Activated naive CD4-positive, alpha-beta T cell treated with anti-CD3 and anti-CD28 coated beads, Interleukin-2, amount 10 ng/mL, durations not matched to agents 7 days and 5 days (primary cell): ENCODE results near the gene DNMT3A.

Experiments
- CTCF ChIA-PET: fragments of 350-600 bp; sonication (Branson Sonifier 250); formaldehyde crosslinking; loops from one replicate; lab custom pipeline; 2021; ENCODE audit warnings: antibody characterized with exemption; lab: Charles Lee
- DNase-seq: peaks from one replicate; pipeline ENCODE4 v3.0.0-alpha.2; 2020
- H3K27ac Mint-ChIP-seq: one replicate; pipeline ENCODE4 v1.8.0; 2021; ENCODE audit warnings: mild to moderate bottlenecking, moderate library complexity, mixed read lengths
- H3K27me3 Mint-ChIP-seq: one replicate; pipeline ENCODE4 v1.8.0; 2021; ENCODE audit warnings: mild to moderate bottlenecking, mixed read lengths
- H3K36me3 Mint-ChIP-seq: one replicate; pipeline ENCODE4 v1.8.0; 2021; ENCODE audit warnings: mixed read lengths
- H3K4me1 Mint-ChIP-seq: one replicate; pipeline ENCODE4 v1.8.0; 2021; ENCODE audit warnings: mixed read lengths
- H3K4me3 Mint-ChIP-seq: one replicate; pipeline ENCODE4 v1.8.0; 2021; ENCODE audit warnings: mild to moderate bottlenecking, moderate library complexity, mixed read lengths
- H3K9me3 Mint-ChIP-seq: one replicate; pipeline ENCODE4 v1.8.0; 2021; ENCODE audit warnings: mixed read lengths

Gene DNMT3A

DNA sequence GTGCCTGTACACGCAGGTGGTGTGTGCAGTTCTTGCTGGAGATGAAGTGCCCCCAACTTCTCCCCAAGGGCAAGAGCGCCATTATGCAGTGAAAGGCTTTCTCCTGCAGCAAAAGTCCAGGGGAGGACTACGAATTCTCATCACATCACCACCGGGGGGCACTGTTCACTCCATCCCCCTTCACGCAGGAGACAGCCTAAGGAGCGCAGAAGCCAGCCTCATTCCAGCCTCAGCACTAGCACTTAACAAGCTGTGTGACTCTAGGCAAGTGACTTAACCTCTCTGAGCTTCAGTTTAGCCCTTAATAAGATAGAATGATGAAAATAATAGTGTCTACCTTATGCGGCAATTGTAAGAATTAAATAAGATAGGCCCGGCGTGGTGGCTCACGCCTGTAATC is 32.3 kb downstream of the DNMT3A start:
- Mint-ChIP-seq H3K4me3 (no peak overlapping the region), H3K9me3 (no peaks in the 10 kb centered on the region), H3K27me3 (no peaks in the 10 kb centered on the region), H3K4me1 (peaks cover 73% of the 10 kb centered on the region), H3K36me3 (peaks cover 68% of the 10 kb centered on the region), H3K27ac (no peak overlapping the region)
- CTCF ChIA-PET, result interaction anchor here (0.9 to 3.1 kb wide), 17 partner anchors 15 to 257 kb away, joined by 3 to 17 read pairs (median 4); no protein-coding TSS in a partner anchor
- DNase-seq, result peak; percentile 81

DNA sequence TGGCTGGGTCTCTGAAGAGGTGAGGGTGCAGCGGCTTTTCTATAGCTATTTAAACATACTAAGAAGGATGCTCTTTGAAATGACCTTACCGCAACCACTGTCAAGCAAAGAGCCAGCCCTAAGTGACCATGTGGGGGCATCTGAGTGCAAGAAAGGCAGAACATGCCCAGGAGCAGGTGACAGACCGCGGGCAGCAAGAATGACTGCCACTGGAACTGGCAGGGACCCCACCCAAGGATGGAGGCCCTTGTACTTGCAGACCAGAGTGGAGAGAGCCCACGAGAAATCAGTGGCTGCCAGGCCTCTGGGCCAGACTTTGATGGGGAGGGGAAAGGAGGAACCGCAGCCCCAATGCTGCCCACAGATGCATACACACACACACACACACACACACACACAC is 33.1 kb downstream of the DNMT3A start:
- H3K4me3 Mint-ChIP-seq, result no peak overlapping the region
- DNase-seq, result no peak
- CTCF ChIA-PET, result interaction anchor here (0.9 to 3.1 kb wide), 13 partner anchors 11 to 258 kb away, joined by 3 to 17 read pairs (median 4); no protein-coding TSS in a partner anchor
- H3K27ac Mint-ChIP-seq, result no peak overlapping the region
- peaks cover 68% of the 10 kb centered on the region for H3K4me1 Mint-ChIP-seq
- no peaks in the 10 kb centered on the region for H3K27me3 Mint-ChIP-seq
- peaks cover 74% of the 10 kb centered on the region for H3K36me3 Mint-ChIP-seq
- no peaks in the 10 kb centered on the region for H3K9me3 Mint-ChIP-seq

DNA sequence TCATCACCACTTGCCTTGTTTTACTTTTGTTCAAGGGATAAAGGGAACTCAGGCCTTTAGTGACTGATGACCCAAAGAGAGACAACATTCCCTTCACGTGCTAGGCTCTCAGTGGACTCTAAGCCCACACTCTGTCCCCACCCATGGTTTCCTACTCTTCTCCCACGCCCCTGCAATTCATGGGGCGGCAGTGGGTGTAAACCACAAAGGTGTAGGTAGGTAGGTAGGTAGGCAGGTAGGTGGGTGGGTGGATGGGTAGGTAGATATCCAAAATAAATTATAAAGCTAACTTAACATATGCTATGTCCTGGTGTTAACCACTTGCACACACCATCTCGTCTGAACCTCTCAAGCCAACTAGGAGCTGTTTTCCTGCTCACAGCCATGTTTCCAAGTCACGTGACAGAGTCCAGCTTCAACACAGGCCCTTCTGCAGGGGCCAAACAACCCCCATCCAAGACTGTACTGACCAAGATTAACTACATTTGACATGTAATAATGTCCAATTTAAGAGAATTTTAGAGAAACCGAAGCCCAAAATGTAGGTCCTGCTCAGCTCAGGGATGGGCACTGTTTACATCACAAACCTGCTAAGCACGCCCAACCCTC is 33.7 kb downstream of the DNMT3A start:
- peaks cover 62% of the 10 kb centered on the region for H3K4me1 Mint-ChIP-seq
- no peaks in the 10 kb centered on the region for H3K9me3 Mint-ChIP-seq
- no peak for DNase-seq
- H3K36me3 Mint-ChIP-seq, result peaks cover 72% of the 10 kb centered on the region
- H3K27ac Mint-ChIP-seq, result no peak overlapping the region
- CTCF ChIA-PET, result interaction anchor here (0.9 to 3.1 kb wide), 8 partner anchors 11 to 258 kb away, joined by 3 to 17 read pairs (median 6); no protein-coding TSS in a partner anchor
- H3K4me3 Mint-ChIP-seq, result no peak overlapping the region
- H3K27me3 Mint-ChIP-seq, result no peaks in the 10 kb centered on the region

DNA sequence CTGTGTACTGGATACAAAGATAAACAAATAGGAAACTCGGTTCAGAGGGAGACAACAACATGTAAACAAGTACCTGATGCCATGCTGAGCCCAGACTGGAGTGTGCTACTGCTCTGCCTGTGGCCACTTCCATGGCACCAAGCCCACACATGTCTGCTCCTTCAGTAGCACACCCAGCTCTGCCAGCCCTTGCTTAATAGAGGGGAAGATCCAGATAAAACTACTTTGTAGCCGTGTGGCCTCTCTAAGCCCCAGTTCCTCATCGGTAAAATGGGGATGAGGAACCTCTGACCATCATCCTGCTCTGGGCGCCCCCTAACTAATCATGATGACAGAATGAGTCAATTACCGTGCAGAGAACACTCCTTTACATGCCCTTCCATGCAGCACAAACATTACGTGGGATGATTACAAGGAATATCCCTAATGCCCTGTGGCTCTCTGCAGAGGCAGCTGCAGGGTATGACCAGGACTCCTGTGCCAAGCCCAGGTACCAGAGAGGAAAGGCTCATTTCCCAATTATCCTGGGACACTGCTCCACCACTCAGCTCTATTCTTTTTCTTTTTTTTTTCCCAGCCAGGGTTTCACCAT is 34.9 kb downstream of the DNMT3A start:
- H3K4me3 Mint-ChIP-seq, result no peak overlapping the region
- DNase-seq, result no peak
- H3K4me1 Mint-ChIP-seq, result peaks cover 61% of the 10 kb centered on the region
- CTCF ChIA-PET, result no interaction called here
- no peaks in the 10 kb centered on the region for H3K27me3 Mint-ChIP-seq
- H3K9me3 Mint-ChIP-seq, result no peaks in the 10 kb centered on the region
- peaks cover 72% of the 10 kb centered on the region for H3K36me3 Mint-ChIP-seq
- H3K27ac Mint-ChIP-seq, result peak overlapping the region; percentile 37

DNA sequence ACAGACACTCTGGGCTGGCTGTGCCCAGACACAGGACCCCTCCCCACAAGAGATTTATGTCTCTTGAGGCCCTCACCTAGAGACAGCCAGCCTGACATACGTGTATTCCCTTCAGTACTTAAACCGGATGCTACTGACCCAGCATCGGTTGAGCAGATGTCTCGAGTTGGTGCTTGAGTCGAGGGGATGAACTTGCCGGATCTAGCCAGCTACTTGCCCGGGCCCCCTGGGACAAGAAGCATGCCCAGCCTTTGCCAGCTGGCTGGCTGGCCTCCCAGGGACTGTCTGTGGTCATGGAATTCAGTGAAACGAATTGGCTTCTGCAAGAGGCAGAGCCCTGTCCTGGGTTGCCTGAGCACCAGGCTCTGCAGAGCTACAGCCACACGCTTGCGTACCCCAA is 36.0 kb downstream of the DNMT3A start:
- CTCF ChIA-PET, result interaction anchor here (1.0 kb wide), 1 partner anchor 70 kb away, joined by 3 read pairs; no protein-coding TSS in a partner anchor
- Mint-ChIP-seq H3K27me3 (no peaks in the 10 kb centered on the region), H3K27ac (no peak overlapping the region), H3K9me3 (no peaks in the 10 kb centered on the region), H3K4me1 (peaks cover 63% of the 10 kb centered on the region), H3K4me3 (no peak overlapping the region), H3K36me3 (peaks cover 73% of the 10 kb centered on the region)
- DNase-seq, result no peak

DNA sequence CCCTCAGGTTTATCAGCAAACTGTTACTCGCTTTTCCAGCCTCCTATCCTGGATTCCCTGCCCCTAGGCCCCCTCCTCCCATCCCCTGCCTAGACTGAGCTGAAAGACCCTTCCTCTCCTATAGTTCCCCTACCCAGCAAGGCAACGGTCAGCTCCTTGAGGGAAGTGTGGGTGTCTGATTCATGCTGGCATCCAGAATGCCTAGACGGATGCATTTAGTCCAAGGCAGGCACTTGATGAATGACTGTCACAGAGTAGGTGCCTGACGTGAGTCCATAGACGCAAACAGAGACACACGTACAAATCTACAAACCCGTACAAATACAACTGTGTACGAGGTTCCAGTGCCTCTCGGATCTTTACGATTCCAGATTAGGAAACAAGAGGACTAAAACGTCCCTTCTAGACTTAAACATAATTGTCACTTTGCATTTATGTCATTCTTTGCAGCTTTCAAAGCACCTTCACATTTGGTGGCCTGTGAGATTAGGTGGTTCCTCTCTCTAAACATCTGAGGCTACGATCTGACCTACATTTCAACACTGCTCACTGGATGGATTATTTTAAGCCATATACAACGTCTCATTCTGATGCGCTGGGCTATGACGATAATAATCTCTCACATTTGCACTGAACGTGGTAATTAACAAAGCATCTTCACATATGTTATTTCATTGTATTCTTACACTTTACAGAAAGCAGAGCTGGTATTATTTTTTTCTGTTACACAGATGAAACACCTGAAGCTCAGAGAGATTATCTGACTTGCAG is 36.7 kb downstream of the DNMT3A start:
- no peak for DNase-seq
- no peak overlapping the region for H3K4me3 Mint-ChIP-seq
- CTCF ChIA-PET, result interaction anchor here (1.0 kb wide), 1 partner anchor 71 kb away, joined by 3 read pairs; no protein-coding TSS in a partner anchor
- peak overlapping the region; percentile 7 for H3K27ac Mint-ChIP-seq
- H3K36me3 Mint-ChIP-seq, result peaks cover 70% of the 10 kb centered on the region
- H3K27me3 Mint-ChIP-seq, result no peaks in the 10 kb centered on the region
- peaks cover 62% of the 10 kb centered on the region for H3K4me1 Mint-ChIP-seq
- no peaks in the 10 kb centered on the region for H3K9me3 Mint-ChIP-seq

DNA sequence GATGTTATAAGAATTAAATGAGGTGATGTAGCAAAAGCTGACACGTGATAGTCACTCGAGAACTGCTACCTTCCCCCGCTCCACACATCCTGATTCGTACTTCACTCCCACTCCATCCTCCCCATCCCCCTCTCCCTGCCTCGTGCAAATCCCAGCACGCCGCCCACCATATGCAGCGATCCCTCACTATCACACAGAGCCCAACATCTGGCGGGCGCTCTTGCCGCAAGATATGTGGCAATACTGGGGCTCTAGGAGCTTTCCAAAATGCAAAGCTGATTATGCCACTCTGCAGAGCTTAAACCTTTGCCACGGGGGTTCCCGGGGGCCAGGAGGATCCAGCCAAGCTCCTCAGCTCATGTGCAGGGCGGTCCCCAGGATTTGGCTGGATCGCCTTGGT is 37.4 kb downstream of the DNMT3A start:
- CTCF ChIA-PET, result interaction anchor here (1.9 kb wide), 1 partner anchor 9 kb away, joined by 8 read pairs; no protein-coding TSS in a partner anchor
- Mint-ChIP-seq H3K9me3 (no peaks in the 10 kb centered on the region), H3K27me3 (no peaks in the 10 kb centered on the region), H3K36me3 (peaks cover 71% of the 10 kb centered on the region), H3K27ac (no peak overlapping the region), H3K4me1 (peaks cover 57% of the 10 kb centered on the region), H3K4me3 (no peak overlapping the region)
- DNase-seq, result no peak

DNA sequence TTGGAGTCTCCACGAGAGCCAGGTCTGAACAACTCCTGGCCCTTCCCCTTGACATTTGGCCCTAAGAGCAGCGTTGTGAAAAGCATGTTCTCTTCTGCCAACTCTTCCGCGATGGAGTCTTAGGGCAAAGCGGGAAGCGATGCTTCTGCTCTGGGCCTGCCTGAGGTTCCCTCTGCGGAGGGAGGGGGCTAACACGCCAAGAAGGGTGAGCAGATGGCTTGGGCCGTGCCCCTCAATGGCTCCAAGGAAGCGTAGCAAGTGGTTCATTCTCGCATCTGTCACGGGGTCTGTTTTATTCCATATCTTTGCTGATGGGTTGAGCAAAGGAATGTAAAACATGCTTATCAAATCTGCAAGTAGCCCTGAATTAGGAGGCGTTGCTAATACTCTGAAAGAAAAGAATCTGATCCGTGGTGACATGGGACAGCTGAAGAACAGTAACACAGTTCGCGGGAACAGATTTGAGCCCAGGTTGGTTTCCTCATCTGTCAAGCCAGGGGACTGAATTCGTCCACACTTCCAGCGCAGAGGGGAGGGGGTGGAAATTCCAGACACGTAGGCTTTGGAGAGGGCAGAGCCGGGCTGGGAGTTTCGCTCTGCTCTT is 38.0 kb downstream of the DNMT3A start:
- Mint-ChIP-seq H3K9me3 (no peaks in the 10 kb centered on the region), H3K27me3 (no peaks in the 10 kb centered on the region), H3K27ac (no peak overlapping the region), H3K4me3 (no peak overlapping the region), H3K4me1 (peaks cover 52% of the 10 kb centered on the region), H3K36me3 (peaks cover 69% of the 10 kb centered on the region)
- CTCF ChIA-PET, result interaction anchor here (0.7 to 1.9 kb wide), 3 partner anchors 9 to 220 kb away, joined by 3 to 8 read pairs (median 4); no protein-coding TSS in a partner anchor
- no peak for DNase-seq

DNA sequence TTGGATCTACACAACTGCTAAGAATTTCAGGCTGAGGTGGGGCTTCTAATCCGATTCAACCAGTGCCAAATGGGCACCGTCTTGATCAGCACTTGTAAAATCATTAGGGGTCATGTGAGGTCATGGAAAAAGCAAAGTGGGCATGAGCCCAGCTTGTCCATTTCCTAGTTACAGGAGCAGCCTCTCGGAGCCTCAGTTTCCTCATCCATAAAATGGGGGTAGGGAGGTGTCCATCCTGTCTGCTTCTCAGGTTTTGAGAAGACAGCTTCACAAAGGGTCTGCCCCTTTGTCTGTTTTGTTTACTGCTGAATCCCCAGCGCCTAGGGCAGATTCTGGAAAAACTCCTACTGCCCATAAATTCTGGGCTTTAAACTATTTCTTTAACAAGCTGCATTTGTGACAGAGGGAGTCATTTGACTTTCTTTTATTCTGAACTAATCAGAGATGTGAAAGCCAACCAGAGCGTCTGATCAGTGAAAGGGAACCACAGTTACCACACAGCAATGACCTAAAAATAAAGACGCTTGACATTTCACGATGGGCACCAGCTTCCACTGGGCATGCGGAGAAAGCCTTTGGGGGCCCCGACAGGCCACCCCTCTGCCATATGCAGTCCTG is 38.9 kb downstream of the DNMT3A start:
- Mint-ChIP-seq H3K27me3 (no peaks in the 10 kb centered on the region), H3K27ac (peak overlapping the region; percentile 33), H3K9me3 (no peaks in the 10 kb centered on the region), H3K4me3 (no peak overlapping the region), H3K4me1 (peaks cover 55% of the 10 kb centered on the region), H3K36me3 (peaks cover 67% of the 10 kb centered on the region)
- no peak for DNase-seq
- CTCF ChIA-PET, result interaction anchor here (0.7 to 1.9 kb wide), 6 partner anchors 10 to 220 kb away, joined by 3 to 8 read pairs (median 4); no protein-coding TSS in a partner anchor

DNA sequence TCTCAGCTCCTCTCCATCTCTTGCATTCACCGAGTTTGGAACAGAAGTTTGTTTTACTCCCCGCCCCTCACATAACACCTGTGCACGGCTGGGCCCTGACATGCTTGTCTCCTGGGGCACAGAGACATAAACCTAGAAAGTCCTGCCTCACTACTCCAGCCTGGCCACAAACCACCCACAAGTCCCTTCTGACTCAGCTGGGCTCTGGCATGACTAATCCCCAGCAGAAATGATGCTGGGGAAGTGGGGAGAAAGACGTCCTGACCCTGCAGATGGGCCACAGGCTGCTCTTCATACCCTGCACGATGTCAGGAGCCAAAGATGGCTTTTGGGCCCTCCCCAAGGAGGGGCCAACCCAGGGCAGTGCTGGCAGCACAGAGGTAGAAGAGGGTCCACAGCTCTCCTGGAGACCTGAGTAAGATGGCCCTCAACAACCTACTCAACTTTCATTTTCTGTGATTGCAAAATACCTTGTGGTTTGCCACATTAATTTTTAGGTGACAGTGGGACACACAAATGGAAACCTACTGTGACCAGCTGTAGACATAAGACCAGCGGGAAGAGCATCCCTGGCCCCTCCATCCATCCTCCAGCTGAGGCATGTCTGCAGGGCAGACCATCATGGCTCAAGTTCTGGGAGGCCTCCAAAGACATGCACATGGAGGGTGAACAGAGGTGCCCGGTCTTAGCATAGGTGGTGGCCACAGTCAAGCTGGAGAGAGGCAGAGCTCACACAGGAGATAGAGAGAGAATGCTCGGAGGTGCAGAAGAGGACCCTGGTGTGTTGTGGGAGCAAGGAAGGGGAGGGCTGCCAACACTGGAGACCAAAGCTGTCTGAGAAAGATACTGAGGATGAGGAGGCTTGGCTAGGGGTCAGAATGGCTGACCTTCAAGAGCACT is 40.0 kb downstream of the DNMT3A start:
- peak; percentile 76 for DNase-seq
- no peak overlapping the region for H3K4me3 Mint-ChIP-seq
- H3K27ac Mint-ChIP-seq, result peak overlapping the region; percentile 80
- no peaks in the 10 kb centered on the region for H3K27me3 Mint-ChIP-seq
- peaks cover 57% of the 10 kb centered on the region for H3K36me3 Mint-ChIP-seq
- CTCF ChIA-PET, result interaction anchor here (0.6 to 1.7 kb wide), 8 partner anchors 11 to 162 kb away, joined by 3 to 7 read pairs (median 4); no protein-coding TSS in a partner anchor
- H3K9me3 Mint-ChIP-seq, result no peaks in the 10 kb centered on the region
- peaks cover 61% of the 10 kb centered on the region for H3K4me1 Mint-ChIP-seq

DNA sequence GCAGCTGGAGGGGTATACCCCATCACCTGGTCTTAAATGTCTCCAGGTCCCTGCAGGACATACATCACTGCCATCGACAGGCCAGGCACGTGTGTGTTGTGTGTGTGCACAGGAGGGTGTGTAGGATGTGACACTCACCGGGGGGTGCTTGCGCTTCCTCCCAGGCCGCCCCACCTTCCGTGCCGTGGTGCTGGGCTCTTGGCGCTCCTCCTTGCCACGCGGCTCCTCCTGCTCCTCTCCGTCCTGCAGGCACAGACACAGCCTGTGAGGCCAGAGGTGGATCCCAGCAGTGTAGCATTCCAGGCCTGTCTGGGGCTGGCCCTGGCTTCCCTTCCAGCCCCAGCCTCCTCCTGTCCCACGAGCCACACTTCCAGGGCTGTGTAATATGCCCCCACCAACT is 41.7 kb downstream of the DNMT3A start:
- peaks cover 63% of the 10 kb centered on the region for H3K4me1 Mint-ChIP-seq
- H3K4me3 Mint-ChIP-seq, result no peak overlapping the region
- no peaks in the 10 kb centered on the region for H3K9me3 Mint-ChIP-seq
- H3K36me3 Mint-ChIP-seq, result peaks cover 51% of the 10 kb centered on the region
- H3K27ac Mint-ChIP-seq, result no peak overlapping the region
- DNase-seq, result no peak
- CTCF ChIA-PET, result no interaction called here
- H3K27me3 Mint-ChIP-seq, result no peaks in the 10 kb centered on the region

DNA sequence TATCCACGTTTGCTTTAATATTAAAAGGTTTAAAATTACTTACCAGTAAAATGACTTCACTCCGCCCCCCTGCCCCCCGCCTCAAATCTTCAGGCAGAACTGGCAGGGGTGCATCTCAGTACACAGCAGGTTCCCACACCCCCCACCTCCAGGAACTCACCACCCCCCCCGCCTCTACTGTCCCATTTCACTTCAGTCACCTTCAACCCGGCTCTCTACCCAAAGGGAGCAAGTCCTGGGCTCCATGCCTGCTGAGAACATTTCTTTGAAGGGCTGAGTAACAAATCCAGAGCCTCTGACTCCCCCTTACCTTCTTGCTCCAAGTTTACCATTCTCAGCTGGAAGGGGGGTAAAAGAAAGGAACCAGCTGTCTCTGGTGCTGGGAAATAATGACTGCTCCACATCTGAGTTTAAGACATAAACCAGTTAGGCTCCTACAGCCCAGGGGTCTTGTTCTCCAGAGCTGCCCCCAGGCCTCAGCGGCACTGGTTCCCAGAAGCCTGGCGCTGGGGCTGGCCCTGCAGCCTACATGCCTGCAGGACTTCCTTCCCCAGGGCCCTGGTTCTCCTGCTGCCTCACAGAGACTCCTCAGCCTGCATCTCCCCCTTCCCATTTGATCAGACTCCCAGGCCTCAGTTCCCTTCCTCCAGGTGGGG is 42.8 kb downstream of the DNMT3A start:
- H3K27ac Mint-ChIP-seq, result no peak overlapping the region
- peaks cover 69% of the 10 kb centered on the region for H3K4me1 Mint-ChIP-seq
- no peak for DNase-seq
- H3K36me3 Mint-ChIP-seq, result peaks cover 43% of the 10 kb centered on the region
- H3K4me3 Mint-ChIP-seq, result no peak overlapping the region
- H3K27me3 Mint-ChIP-seq, result no peaks in the 10 kb centered on the region
- CTCF ChIA-PET, result no interaction called here
- no peaks in the 10 kb centered on the region for H3K9me3 Mint-ChIP-seq
